Melanocyte of skin (primary cell): ENCODE data around the gene GKAP1. TPM values are rescaled to one million over a fixed set of nuclear protein-coding genes. Genes with fewer than 3 reads are reported as not detected.

ENCODE experiments used
- total RNA-seq, 2 donors: library from RNA; depleted of rRNA; stranded (reverse); fragments of >200 nt; gene quantifications; 2 replicates each; pipeline ENCODE4 v1.2.3, GENCODE V29; 2012

The GKAP1 gene
- under 1 TPM; 0.33 to 0.34 TPM for total RNA-seq

GRCh38 chr9:83817356-83818278, at the start of gene GKAP1:
TSS of gene GKAP1 (minus strand) at chr9:83817769. CDS start at chr9:83806517, 11,252 bp downstream.

GRCh38 chr9:83707768-83708514, 109.6 kb downstream of the GKAP1 start, which contains the start of gene UBQLN1:
TSS of gene UBQLN1 (minus strand) at chr9:83707958. CDS start at chr9:83707679, 279 bp downstream.

Other genes starting within 250 kb of the GKAP1 start
- gene IDNK, start 194.6 kb downstream of the GKAP1 start, total RNA-seq, result 1 to 10 TPM; 1.3 to 2.1 TPM
- 100 to 1,000 TPM; 120 to 131 TPM for gene UBQLN1, start 109.8 kb downstream of the GKAP1 start, total RNA-seq
- 1 to 10 TPM; 2.0 to 2.8 TPM for gene KIF27, start 103.7 kb upstream of the GKAP1 start, total RNA-seq
- gene HNRNPK, start 162.4 kb upstream of the GKAP1 start, total RNA-seq, result 100 to 1,000 TPM; 491 to 614 TPM
- 10 to 100 TPM in 1 of 2 donors, 1 to 10 TPM in 1; 4.8 to 11.7 TPM for gene RMI1, start 163.0 kb upstream of the GKAP1 start, total RNA-seq